CD14-positive monocyte (primary cell): ENCODE data around the gene MSH6. TPM values are rescaled to one million over a fixed set of nuclear protein-coding genes. Genes with fewer than 3 reads are reported as not detected.

ENCODE experiments used
- DNase-seq, 3 donors: peaks; one replicate each; pipeline ENCODE4 v3.0.0-alpha.2; 2011 to 2022
- H2AFZ ChIP-seq: 2 replicates; pipeline ENCODE4 v1.6.0; 2012; ENCODE audit warnings: mild to moderate bottlenecking, low read depth, low read length, inconsistent platforms; ENCODE audit not compliant: insufficient read depth, poor library complexity, severe bottlenecking
- H3K27ac ChIP-seq, 2 donors: 1 replicate in 1 of 2; 2 replicates in 1 of 2; pipeline ENCODE4 v1.5.1; 2012 to 2013; ENCODE audit warnings: low read length in 2 of 2, control low read depth in 1 of 2, inconsistent platforms in 1 of 2, low read depth in 1 of 2, mild to moderate bottlenecking in 1 of 2
- H3K27me3 ChIP-seq, 2 donors: one replicate each; pipeline versions ENCODE4 v1.6.0 to v1.6.1; 2011 to 2013; ENCODE audit warnings: low read length in 2 of 2; ENCODE audit not compliant: control insufficient read depth in 2 of 2, insufficient read depth in 2 of 2
- H3K36me3 ChIP-seq, 2 donors: replicated peaks in 1 of 2; 1 replicate in 1 of 2; 2 replicates in 1 of 2; pipeline versions ENCODE4 v1.5.1 to v1.6.1; 2012 to 2013; ENCODE audit warnings: low read length in 2 of 2, control low read depth in 1 of 2, inconsistent platforms in 1 of 2, mild to moderate bottlenecking in 1 of 2; ENCODE audit not compliant: insufficient read depth in 2 of 2, control insufficient read depth in 1 of 2
- H3K4me1 ChIP-seq, 2 donors: 1 replicate in 1 of 2; 2 replicates in 1 of 2; pipeline versions ENCODE4 v1.5.1 to v1.6.1; 2012 to 2013; ENCODE audit warnings: low read length in 2 of 2, control low read depth in 1 of 2, inconsistent platforms in 1 of 2, mild to moderate bottlenecking in 1 of 2, moderate library complexity in 1 of 2; ENCODE audit not compliant: insufficient read depth in 2 of 2, control insufficient read depth in 1 of 2
- H3K4me2 ChIP-seq: replicated peaks from 2 replicates; pipeline ENCODE3; 2012; ENCODE audit warnings: low read length, moderate library complexity, mild to moderate bottlenecking; ENCODE audit not compliant: poor library complexity, severe bottlenecking; ENCODE audit errors: extremely low read depth
- H3K4me3 ChIP-seq, 3 experiments: fragments of 200-600 bp in 1 of 3; sonication (generic) in 1 of 3; replicated peaks in 1 of 3; 1 replicate in 2 of 3; 2 replicates in 1 of 3; pipeline ENCODE4 v1.5.1; 2011 to 2013; ENCODE audit warnings: low read length in 3 of 3, mild to moderate bottlenecking in 3 of 3, control low read depth in 2 of 3, low read depth in 2 of 3, inconsistent platforms in 1 of 3, moderate library complexity in 1 of 3
- H3K79me2 ChIP-seq: 2 replicates; pipeline ENCODE4 v1.6.0; 2012; ENCODE audit warnings: mild to moderate bottlenecking, control low read depth, inconsistent platforms, low read length, moderate library complexity; ENCODE audit not compliant: insufficient read depth
- H3K9ac ChIP-seq: 2 replicates; pipeline ENCODE4 v1.6.0; 2017; ENCODE audit warnings: low read length, mild to moderate bottlenecking; ENCODE audit not compliant: insufficient read depth, poor library complexity, severe bottlenecking
- H3K9me3 ChIP-seq, 2 donors: replicated peaks in 1 of 2; 1 replicate in 1 of 2; 2 replicates in 1 of 2; pipeline versions ENCODE4 v1.5.1 to v1.6.1; 2012 to 2013; ENCODE audit warnings: low read length in 2 of 2, control low read depth in 1 of 2; ENCODE audit not compliant: control insufficient read depth in 1 of 2, insufficient read depth in 1 of 2
- H4K20me1 ChIP-seq: 2 replicates; pipeline ENCODE4 v1.6.0; 2012; ENCODE audit warnings: mild to moderate bottlenecking, low read length, control low read depth, moderate library complexity; ENCODE audit not compliant: insufficient read depth
- H3K27ac Mint-ChIP-seq, 7 donors: one replicate each; pipeline ENCODE4 v1.8.0; 2020; ENCODE audit warnings: mild to moderate bottlenecking in 7 of 7, mixed read lengths in 7 of 7, moderate library complexity in 6 of 7, inconsistent platforms in 2 of 7
- H3K27me3 Mint-ChIP-seq, 3 donors: one replicate each; pipeline ENCODE4 v1.8.0; 2021 to 2022; ENCODE audit warnings: low read depth in 3 of 3, mild to moderate bottlenecking in 3 of 3, mixed read lengths in 3 of 3, moderate library complexity in 3 of 3, inconsistent platforms in 1 of 3
- H3K36me3 Mint-ChIP-seq, 2 donors: one replicate each; pipeline ENCODE4 v1.8.0; 2020; ENCODE audit warnings: mixed read lengths in 2 of 2, inconsistent platforms in 1 of 2, mild to moderate bottlenecking in 1 of 2
- H3K4me1 Mint-ChIP-seq: one replicate; pipeline ENCODE4 v1.8.0; 2020; ENCODE audit warnings: mild to moderate bottlenecking, mixed read lengths
- H3K4me3 Mint-ChIP-seq, 2 donors: one replicate each; pipeline ENCODE4 v1.8.0; 2020; ENCODE audit warnings: mild to moderate bottlenecking in 2 of 2, mixed read lengths in 2 of 2, moderate library complexity in 1 of 2
- H3K9me3 Mint-ChIP-seq, 7 donors: one replicate each; pipeline ENCODE4 v1.8.0; 2020 to 2022; ENCODE audit warnings: mixed read lengths in 7 of 7, mild to moderate bottlenecking in 6 of 7, moderate library complexity in 6 of 7, inconsistent platforms in 2 of 7
- CTCF ChIP-seq: fragments of 200-600 bp; IDR thresholded peaks from one replicate; pipeline ENCODE4 v1.8.0; 2022; ENCODE audit warnings: antibody characterized with exemption, mild to moderate bottlenecking
- WGBS: methylation state at CpG from one replicate; pipeline ENCODE4 v1.1.5; 2013; ENCODE audit warnings: missing lambda C conversion rate; ENCODE audit not compliant: insufficient coverage; 5-methylcytosine and 5-hydroxymethylcytosine counted together
- intact Hi-C, 2 donors: fragments of 100-400 bp; cut with micrococcal nuclease; formaldehyde crosslinking; loops; one replicate each; pipeline versions ENCODE4 v1.15.0 to v1.15.1; 2023
- polyA plus RNA-seq, 3 donors: library from polyadenylated mRNA; depleted of rRNA in 1 of 3; unstranded in 2 of 3; stranded (reverse) in 1 of 3; fragments of 300-500 nt in 2 of 3; fragments of >200 nt in 1 of 3; fragmentation: Illumina TruSeq in 2 of 3; gene quantifications; 1 replicate in 2 of 3; 2 replicates in 1 of 3; pipeline ENCODE4 v1.2.3, GENCODE V29; 2012 to 2021

The MSH6 gene
- polyA plus RNA-seq, 3 donors, result 4.1 to 6.5 (median 6.0) TPM

- H3K27me3 Mint-ChIP-seq, result peaks cover 0 to 7% (median 0%) of the 10 kb centered on the region in 3 donors
- H3K27ac Mint-ChIP-seq, result no peak overlapping the region
- Histone ChIP-seq H3K27ac (no peak overlapping the region), H3K4me2 (no peak overlapping the region), H3K4me3 (no peak overlapping the region), H3K4me1 (peaks cover 14 to 16% of the 10 kb centered on the region in 2 donors), H3K79me2 (no peaks in the 10 kb centered on the region), H4K20me1 (no peaks in the 10 kb centered on the region), H3K9me3 (peaks cover 16 to 18% of the 10 kb centered on the region in 2 donors), H3K27me3 (no peaks in the 10 kb centered on the region), H2AFZ (no peak overlapping the region), H3K9ac (no peak overlapping the region), H3K36me3 (no peaks in the 10 kb centered on the region)
- H3K9me3 Mint-ChIP-seq, result peaks cover 7 to 32% (median 22%) of the 10 kb centered on the region in 7 donors
- WGBS, result no CpG with 5 or more reads among the region's 4 CpGs
- H3K4me3 Mint-ChIP-seq, result no peak overlapping the region
- no peak for DNase-seq
- no peaks in the 10 kb centered on the region for H3K36me3 Mint-ChIP-seq
- peaks cover 16% of the 10 kb centered on the region for H3K4me1 Mint-ChIP-seq
- TF ChIP-seq CTCF, result no peak
- intact Hi-C loops, result no loop called here
These were observed 35.1 kb upstream of the MSH6 start for GRCh38 chr2:47747878-47748277.

- Mint-ChIP-seq H3K9me3 (peaks cover 7 to 21% (median 17%) of the 10 kb centered on the region in 7 donors), H3K27me3 (peaks cover 0 to 5% (median 0%) of the 10 kb centered on the region in 3 donors), H3K36me3 (no peaks in the 10 kb centered on the region), H3K4me1 (peaks cover 14% of the 10 kb centered on the region), H3K4me3 (no peak overlapping the region), H3K27ac (peak overlapping the region; percentile 86 to 97 (median 96))
- intact Hi-C loops, result no loop called here
- Histone ChIP-seq H3K9me3 (peaks cover 16% of the 10 kb centered on the region in 2 donors), H3K4me2 (no peak overlapping the region), H2AFZ (peak overlapping the region; percentile 51), H4K20me1 (no peaks in the 10 kb centered on the region), H3K27ac (peak overlapping the region; percentile 81 to 93), H3K79me2 (no peaks in the 10 kb centered on the region), H3K27me3 (no peaks in the 10 kb centered on the region), H3K9ac (peak overlapping the region; percentile 52), H3K4me1 (peaks cover 16% of the 10 kb centered on the region in 2 donors), H3K36me3 (no peaks in the 10 kb centered on the region), H3K4me3 (peak overlapping the region in 1 of 3 experiments; percentile 49)
- TF ChIP-seq CTCF, result no peak
- DNase-seq, result no peak
- 40% methylated on average over 3 of the region's 10 CpGs for WGBS
These were observed 31.0 kb upstream of the MSH6 start for GRCh38 chr2:47751856-47752414.
